ENCODE data around the gene MYO1G. TPM values are rescaled to one million over a fixed set of nuclear protein-coding genes. Genes with fewer than 3 reads are reported as not detected.

MYO1G gene
- total and polyA plus RNA-seq, 10 of the 15 experiments (the other 5 are each of a cell fraction or from before 2014, with no cell fraction given) = 1.8 to 232 (median 134) TPM

GRCh38 chr7:45001826-45002225 lies 23.0 kb upstream of the MYO1G start (continued):
- no peak for TF ChIP-seq ZNF592 (IDR thresholded peaks at IDR 0.05)
- no peak for TF ChIP-seq MAX (IDR thresholded peaks at IDR 0.05; ENCODE audit: low read depth, low read length)

- Histone ChIP-seq H4K20me1 (ENCODE audit: control insufficient read depth, insufficient read depth) (no peaks in the 10 kb centered on the region), H3K27me3 (replicated peaks in 1 of 2; ENCODE audit: control insufficient read depth in 2 of 2, insufficient read depth in 2 of 2, low read length in 1 of 2) (no peaks in the 10 kb centered on the region), H3K9me3 (replicated peaks; ENCODE audit: control insufficient read depth, insufficient read depth, low read length) (no peaks in the 10 kb centered on the region), H3K4me2 (ENCODE audit: control insufficient read depth, insufficient read depth) (peak overlapping the region; percentile 84), H3K4me3 (peak overlapping the region; percentile 83), H3K36me3 (ENCODE audit: control insufficient read depth in 2 of 2, insufficient read depth in 2 of 2, low read length in 1 of 2) (no peaks in the 10 kb centered on the region; a peak in 1 of 4 replicates), H3K4me1 (ENCODE audit: control insufficient read depth, insufficient read depth, low read length) (peaks cover 32% of the 10 kb centered on the region), H3K79me2 (ENCODE audit: control insufficient read depth, insufficient read depth, low read length) (peaks cover 57% of the 10 kb centered on the region), H3K9ac (ENCODE audit: control insufficient read depth, insufficient read depth, low read length) (peak overlapping the region; percentile 87), H2AFZ (ENCODE audit: control insufficient read depth, low read depth, low read length) (no peak overlapping the region), H3K27ac (ENCODE audit: control insufficient read depth, insufficient read depth) (peak overlapping the region; percentile 77)
- in situ Hi-C loops (cut with MboI) = no loop called here
- ChIA-PET CTCF (interaction anchor here (1.0 to 5.3 kb wide), 17 partner anchors 10 to 150 kb away, joined by 3 to 44 read pairs (median 6); partner anchors contain the start of gene MYO1G), SMC1A (ENCODE audit: uncharacterized antibody, unreplicated experiment) (interaction anchor here (1.0 to 10.5 kb wide), 22 partner anchors 9 to 144 kb away, joined by 3 to 303 read pairs (median 4); partner anchors contain the start of genes MYO1G and TBRG4), RAD21 (ENCODE audit: unreplicated experiment) (interaction anchor here (0.6 to 9.9 kb wide), 14 partner anchors 9 to 1419 kb away, joined by 3 to 303 read pairs (median 8); partner anchors contain the start of genes MYO1G, PURB, STK17A and TBRG4), POLR2A (interaction anchor here (0.6 to 10.5 kb wide), 17 partner anchors 9 to 427 kb away, joined by 3 to 280 read pairs (median 4); partner anchors contain the start of genes DDX56, MYO1G, PURB and TBRG4)
- WGBS (ENCODE audit: insufficient coverage, insufficient replicate concordance, low lambda C conversion rate, missing lambda C conversion rate) = 47% methylated on average over 10 of the region's 10 CpGs
- FAIRE-seq = no peak
- intact Hi-C loops (cut with micrococcal nuclease; ENCODE audit: unreplicated experiment) = loop anchor here (2.0 kb wide), 2 partner anchors 26 to 110 kb away; partner anchors contain the start of gene TBRG4
- ATAC-seq = peak; percentile 37
- BruUV-seq (replicated peaks) = TSS peak; percentile 65
- no peak for DNase-seq (ENCODE audit: low read depth, low spot score)
- no peak for TF ChIP-seq KLF5 (IDR thresholded peaks at IDR 0.05; ENCODE audit: partially characterized antibody)
- no peak for TF ChIP-seq DPF2 (IDR thresholded peaks at IDR 0.05)
- no peak for TF ChIP-seq NFXL1 (IDR thresholded peaks at IDR 0.05; ENCODE audit: borderline replicate concordance)
- peak; percentile 58; the same call in 1 of the 2 replicates for TF ChIP-seq MEF2A (IDR thresholded peaks at IDR 0.05; ENCODE audit: insufficient read depth, low read depth, low read length)
- TF ChIP-seq HDAC2 (IDR thresholded peaks at IDR 0.05) = no peak
- TF ChIP-seq CEBPB (IDR thresholded peaks at IDR 0.05; ENCODE audit: borderline replicate concordance in 1 of 2, low read depth in 2 of 2, low read length in 2 of 2) = no peak
- TF ChIP-seq BCL11A (IDR thresholded peaks at IDR 0.05; ENCODE audit: low read depth, low read length) = no peak
- no peak for TF ChIP-seq NRF1 (conservative IDR thresholded peaks at IDR 0.05; ENCODE audit: low read depth, low read length)
- TF ChIP-seq EED (IDR thresholded peaks at IDR 0.05; ENCODE audit: low read depth) = no peak
- no peak for TF ChIP-seq ZNF622 (IDR thresholded peaks at IDR 0.05)
- TF ChIP-seq TARDBP (IDR thresholded peaks at IDR 0.05; ENCODE audit: borderline replicate concordance) = no peak
- TF ChIP-seq FOXK2 (IDR thresholded peaks at IDR 0.05) = no peak
- TF ChIP-seq MEF2B (IDR thresholded peaks at IDR 0.05; ENCODE audit: partially characterized antibody, poor library complexity, severe bottlenecking) = peak; percentile 55
- TF ChIP-seq JUND (IDR thresholded peaks at IDR 0.05; ENCODE audit: low read depth, low read length) = no peak
- peak; percentile 40 for TF ChIP-seq IKZF1 (conservative IDR thresholded peaks at IDR 0.05)
- no peak for TF ChIP-seq SRF (IDR thresholded peaks at IDR 0.05; ENCODE audit: low read depth in 2 of 2, low read length in 2 of 2)
These were observed 22.4 kb upstream of the MYO1G start for GRCh38 chr7:45001138-45001694.

Data from GM12878 (cell line).